NT2/D1 (cell line): ENCODE measurements around the gene AK1.

ENCODE experiments used
- DNase-seq: peaks from one replicate; pipeline ENCODE4 v3.0.0-alpha.2; 2011; ENCODE audit warnings: low read depth, low spot score
- H3K27me3 ChIP-seq: 2 replicates; pipeline ENCODE4 v1.6.0; 2011; ENCODE audit warnings: mild to moderate bottlenecking; ENCODE audit not compliant: insufficient read length, insufficient read depth
- H3K36me3 ChIP-seq: 2 replicates; pipeline ENCODE4 v1.6.1; 2011; ENCODE audit warnings: mild to moderate bottlenecking, low read length, mixed read lengths; ENCODE audit not compliant: insufficient read depth, insufficient read length
- H3K4me1 ChIP-seq: 2 replicates; pipeline ENCODE4 v1.5.1; 2011; ENCODE audit not compliant: insufficient read depth, insufficient read length
- H3K4me3 ChIP-seq: 2 replicates; pipeline ENCODE4 v1.5.1; 2011; ENCODE audit warnings: low read depth; ENCODE audit not compliant: insufficient read length
- H3K9ac ChIP-seq: 2 replicates; pipeline ENCODE4 v1.6.0; 2011; ENCODE audit warnings: low read depth; ENCODE audit not compliant: insufficient read length
- H3K9me3 ChIP-seq: 2 replicates; pipeline ENCODE4 v1.5.1; 2011; ENCODE audit warnings: mild to moderate bottlenecking, low read length; ENCODE audit not compliant: insufficient read depth
- SUZ12 ChIP-seq: IDR thresholded peaks from 2 replicates; pipeline ENCODE4 v1.6.1; 2011; ENCODE audit not compliant: insufficient read length, insufficient read depth; ENCODE audit errors: extremely low read depth
- YY1 ChIP-seq: IDR thresholded peaks from 2 replicates; pipeline ENCODE4 v1.6.1; 2011; ENCODE audit not compliant: insufficient read length, insufficient read depth
- ZNF274 ChIP-seq: IDR thresholded peaks from 2 replicates; pipeline ENCODE4 v1.6.1; 2011; ENCODE audit warnings: mild to moderate bottlenecking, low read depth, low read length

Gene AK1

GRCh38 chr9:127921557-127922120 lies 44.2 kb upstream of the AK1 start:
- Histone ChIP-seq H3K9ac (no peak overlapping the region), H3K36me3 (no peaks in the 10 kb centered on the region), H3K4me1 (peaks cover 16% of the 10 kb centered on the region), H3K27me3 (peaks cover 44% of the 10 kb centered on the region), H3K9me3 (no peaks in the 10 kb centered on the region), H3K4me3 (no peak overlapping the region)
- DNase-seq: no peak
- TF ChIP-seq SUZ12: no peak

GRCh38 chr9:127920794-127921193 lies 43.3 kb upstream of the AK1 start:
- DNase-seq: no peak
- H3K9me3 ChIP-seq: no peaks in the 10 kb centered on the region
- peaks cover 44% of the 10 kb centered on the region for H3K27me3 ChIP-seq
- H3K36me3 ChIP-seq: no peaks in the 10 kb centered on the region
- no peak overlapping the region for H3K4me3 ChIP-seq
- H3K9ac ChIP-seq: no peak overlapping the region
- peaks cover 19% of the 10 kb centered on the region for H3K4me1 ChIP-seq
- no peak for TF ChIP-seq YY1
- TF ChIP-seq ZNF274: no peak
- TF ChIP-seq SUZ12: no peak

GRCh38 chr9:127919253-127919815 lies 41.9 kb upstream of the AK1 start:
- no peak for TF ChIP-seq SUZ12
- no peak for TF ChIP-seq YY1
- no peak for TF ChIP-seq ZNF274
- H3K9ac ChIP-seq: no peak overlapping the region
- H3K4me1 ChIP-seq: peaks cover 17% of the 10 kb centered on the region
- no peak overlapping the region for H3K4me3 ChIP-seq
- peaks cover 5% of the 10 kb centered on the region for H3K36me3 ChIP-seq
- no peaks in the 10 kb centered on the region for H3K9me3 ChIP-seq
- H3K27me3 ChIP-seq: peaks cover 38% of the 10 kb centered on the region
- DNase-seq: no peak

- Histone ChIP-seq H3K9ac (peak overlapping the region; percentile 34), H3K36me3 (peaks cover 5% of the 10 kb centered on the region), H3K4me3 (no peak overlapping the region), H3K27me3 (peaks cover 38% of the 10 kb centered on the region), H3K9me3 (no peaks in the 10 kb centered on the region), H3K4me1 (peaks cover 17% of the 10 kb centered on the region)
- DNase-seq: no peak
- TF ChIP-seq SUZ12: no peak
- no peak for TF ChIP-seq ZNF274
- no peak for TF ChIP-seq YY1
Observed at GRCh38 chr9:127918183-127919107, 41.0 kb upstream of the AK1 start.

GRCh38 chr9:127917603-127918002 lies 40.1 kb upstream of the AK1 start:
- TF ChIP-seq YY1: no peak
- no peak for TF ChIP-seq ZNF274
- TF ChIP-seq SUZ12: no peak
- peaks cover 33% of the 10 kb centered on the region for H3K27me3 ChIP-seq

GRCh38 chr9:127916720-127917581 lies 39.5 kb upstream of the AK1 start, which contains the start of gene ST6GALNAC4:
Gene ST6GALNAC4, minus strand, starts transcription at chr9:127917041. Its CDS starts 622 bp downstream, at chr9:127916419.
- Histone ChIP-seq H3K36me3 (peaks cover 16% of the 10 kb centered on the region), H3K27me3 (peaks cover 29% of the 10 kb centered on the region), H3K9me3 (no peaks in the 10 kb centered on the region), H3K4me1 (peaks cover 17% of the 10 kb centered on the region), H3K4me3 (peak within 1 kb of the TSS; percentile 58), H3K9ac (peak within 1 kb of the TSS; percentile 82)
- DNase-seq: peak; percentile 80
- TF ChIP-seq ZNF274 (no peak), YY1 (no peak), SUZ12 (no peak)

More at GRCh38 chr9:127917603-127918002, 40.1 kb upstream of the AK1 start:
- H3K4me1 ChIP-seq: peaks cover 17% of the 10 kb centered on the region
- H3K36me3 ChIP-seq: peaks cover 10% of the 10 kb centered on the region
- no peak for DNase-seq
- no peaks in the 10 kb centered on the region for H3K9me3 ChIP-seq
- H3K9ac ChIP-seq: peak overlapping the region; percentile 44
- H3K4me3 ChIP-seq: no peak overlapping the region
